HepG2 (cell line): ENCODE data around the gene PARP3. TPM values are rescaled to one million over a fixed set of nuclear protein-coding genes. Genes with fewer than 3 reads are reported as not detected.
"Not testable (repeated sequence)": the region's sequence is repeated elsewhere in the genome, so short reads cannot be mapped to it uniquely, and the experiment has no call there.

Experiments
- ATAC-seq: fragments of 200-7000 bp; cut with Tn5 transposase; 3 replicates; pipeline ENCODE4 v1.9.1; 2020; ENCODE audit warnings: mild to moderate bottlenecking, moderate library complexity
- BruUV-seq: library from RNA; stranded (reverse); fragments of 400-500 nt; replicated peaks from 2 replicates; lab custom pipeline; 2021; lab: Mats Ljungman, UMichigan
- CTCF ChIA-PET: fragments of 300-600 bp; formaldehyde crosslinking; extraction: SDS; loops from one replicate; lab custom pipeline; 2021; ENCODE audit warnings: low total read pairs, inconsistent platforms, low intra/inter-chr PET ratio; lab: Yijun Ruan, JAX
- POLR2A ChIA-PET: fragments of 350-600 bp; sonication (Branson Sonifier 250); formaldehyde crosslinking; loops from one replicate; lab custom pipeline; 2020; ENCODE audit warnings: antibody characterized with exemption, inconsistent platforms; lab: Yijun Ruan, JAX
- DNase-seq: peaks from one replicate; pipeline ENCODE4 v3.0.0-alpha.2; 2015; ENCODE audit warnings: low spot score
- FAIRE-seq: peaks from 3 replicates; lab custom pipeline; 2011; peaks lifted over from hg19 to GRCh38; lab: Jason Lieb, UNC
- H2AFZ ChIP-seq: one replicate; pipeline ENCODE4 v1.6.1; 2011; ENCODE audit warnings: low read length, inconsistent platforms
- H3K27ac ChIP-seq: fragments of 300-600 bp; 3 replicates; pipeline ENCODE4 v1.8.0; 2011; ENCODE audit warnings: mixed run types, mild to moderate bottlenecking, mixed read lengths, low read length, inconsistent platforms; ENCODE audit not compliant: insufficient read depth; ENCODE audit errors: extremely low read length
- H3K27me3 ChIP-seq, 2 experiments: fragments of 200-600 bp in 1 of 2; 2 replicates in 1 of 2; 3 replicates in 1 of 2; pipeline versions ENCODE4 v1.6.0 to v1.8.0; 2011; ENCODE audit warnings: low read length in 2 of 2, mild to moderate bottlenecking in 2 of 2, moderate library complexity in 2 of 2, inconsistent platforms in 1 of 2; ENCODE audit not compliant: insufficient read depth in 2 of 2, control insufficient read depth in 1 of 2
- H3K36me3 ChIP-seq, 2 experiments: fragments of 200-600 bp in 1 of 2; replicated peaks in 1 of 2; 2 replicates in 1 of 2; 3 replicates in 1 of 2; pipeline versions ENCODE4 v1.5.1 to v1.8.0; 2011; ENCODE audit warnings: low read length in 2 of 2, inconsistent platforms in 1 of 2; ENCODE audit not compliant: insufficient read depth in 2 of 2, control insufficient read depth in 1 of 2
- H3K4me1 ChIP-seq: 2 replicates; pipeline ENCODE4 v1.5.1; 2012; ENCODE audit warnings: low read length, inconsistent platforms; ENCODE audit not compliant: insufficient read depth
- H3K4me2 ChIP-seq: 2 replicates; pipeline ENCODE4 v1.6.0; 2011; ENCODE audit warnings: low read depth, low read length, inconsistent platforms
- H3K4me3 ChIP-seq, 3 experiments: fragments of 200-600 bp in 1 of 3; sonication (generic), shearing (Covaris generic) in 1 of 3; replicated peaks in 1 of 3; 2 replicates each; pipeline ENCODE4 v1.5.1; 2011 to 2016; ENCODE audit warnings: low read length in 3 of 3, inconsistent platforms in 2 of 3, low read depth in 2 of 3, mild to moderate bottlenecking in 2 of 3, control low read depth in 1 of 3, mixed read lengths in 1 of 3; ENCODE audit not compliant: insufficient read depth in 1 of 3
- H3K79me2 ChIP-seq: one replicate; pipeline ENCODE4 v1.6.1; 2011; ENCODE audit warnings: low read length, inconsistent platforms; ENCODE audit not compliant: insufficient read depth
- H3K9ac ChIP-seq: 2 replicates; pipeline ENCODE4 v1.6.0; 2011; ENCODE audit warnings: mild to moderate bottlenecking, low read depth, low read length, inconsistent platforms; ENCODE audit not compliant: insufficient read depth
- H3K9me3 ChIP-seq: 2 replicates; pipeline ENCODE4 v1.5.1; 2012; ENCODE audit warnings: mild to moderate bottlenecking, low read length
- H4K20me1 ChIP-seq: 2 replicates; pipeline ENCODE4 v1.6.0; 2011; ENCODE audit warnings: inconsistent platforms, mild to moderate bottlenecking, low read length, moderate library complexity; ENCODE audit not compliant: insufficient read depth
- HOXA7 ChIP-seq: sonication (generic); formaldehyde crosslinking; IDR thresholded peaks from 2 replicates; pipeline ENCODE4 v1.8.1; 2022; ENCODE audit warnings: mild to moderate bottlenecking, missing genetic modification reagents, moderate library complexity
- POLR2G ChIP-seq: fragments of 200-400 bp; formaldehyde crosslinking; IDR thresholded peaks from 2 replicates; pipeline ENCODE4 v1.6.1; 2018; ENCODE audit warnings: mild to moderate bottlenecking, low read depth, low read length, moderate library complexity
- RBFOX2 ChIP-seq: fragments of 200-400 bp; formaldehyde crosslinking; IDR thresholded peaks from 2 replicates; pipeline ENCODE4 v1.6.1; 2017; ENCODE audit warnings: low read depth, mild to moderate bottlenecking, low read length
- TBX2 ChIP-seq: sonication (generic); formaldehyde crosslinking; IDR thresholded peaks from 2 replicates; pipeline ENCODE4 v1.5.0; 2020; ENCODE audit warnings: missing genetic modification reagents, mild to moderate bottlenecking, borderline replicate concordance
- ZNF138 ChIP-seq: sonication (generic); formaldehyde crosslinking; IDR thresholded peaks from 2 replicates; pipeline ENCODE4 v1.5.0; 2020; ENCODE audit warnings: mild to moderate bottlenecking, low read depth, missing genetic modification reagents
- ZNF800 ChIP-seq: sonication (generic); formaldehyde crosslinking; IDR thresholded peaks from 2 replicates; pipeline ENCODE4 v1.4.0; 2020; ENCODE audit warnings: missing genetic modification reagents
- ZNF816 ChIP-seq: sonication (generic); formaldehyde crosslinking; IDR thresholded peaks from 2 replicates; pipeline ENCODE4 v1.8.0; 2022; ENCODE audit warnings: missing genetic modification reagents, mild to moderate bottlenecking, borderline replicate concordance
- WGBS: methylation state at CpG from one replicate; pipeline ENCODE4 v1.1.6; 2017; ENCODE audit warnings: low lambda C conversion rate; 5-methylcytosine and 5-hydroxymethylcytosine counted together
- in situ Hi-C: cut with HindIII; loops from 2 replicates; pipeline ENCODE4 v1.10.0; 2017; ENCODE audit warnings: low pct_unique_long_range_greater_than_20kb; ENCODE audit not compliant: extremely low pct_ligation_motif_present
- intact Hi-C: fragments of 100-400 bp; cut with micrococcal nuclease; formaldehyde crosslinking; loops from one replicate; pipeline ENCODE4 v1.10.0; 2022; ENCODE audit not compliant: unreplicated experiment
- polyA plus RNA-seq, 8 experiments: library from polyadenylated mRNA; depleted of rRNA in 3 of 8; stranded (reverse) in 7 of 8; unstranded in 1 of 8; fragments of >200 nt; fragmentation: Illumina TruSeq in 4 of 8; extraction: Trizol in 4 of 8; gene quantifications; 2 replicates each; pipeline versions ENCODE4 v1.2.1 to v1.2.3, GENCODE V29; 2011 to 2016; ENCODE audit warnings: low read depth in 4 of 8, missing spikeins in 1 of 8, mixed read lengths in 1 of 8; ENCODE audit not compliant: insufficient read depth in 1 of 8
- total RNA-seq, 5 experiments: library from RNA; depleted of rRNA; stranded (reverse); fragments of >200 nt; fragmentation: Illumina TruSeq; extraction: Trizol; gene quantifications; 2 replicates each; pipeline ENCODE4 v1.2.3, GENCODE V29; 2016; ENCODE audit warnings: low read depth in 1 of 5
- TF ChIP-seq, protein P1 (sequence below): sonication (generic); formaldehyde crosslinking; IDR thresholded peaks from 2 replicates; pipeline ENCODE4 v1.5.1; 2020; ENCODE audit warnings: missing genetic modification reagents, mild to moderate bottlenecking, borderline replicate concordance
- TF ChIP-seq, protein P2 (sequence below): sonication (generic); formaldehyde crosslinking; IDR thresholded peaks from 2 replicates; pipeline ENCODE4 v1.5.1; 2020; ENCODE audit warnings: mild to moderate bottlenecking, missing genetic modification reagents, borderline replicate concordance
- TF ChIP-seq, protein P3 (sequence below): sonication (generic); formaldehyde crosslinking; IDR thresholded peaks from 2 replicates; pipeline ENCODE4 v1.4.0; 2020; ENCODE audit warnings: mild to moderate bottlenecking, low read depth, missing genetic modification reagents

Gene PARP3
- total and polyA plus RNA-seq, 2 of the 13 experiments (the other 11 are each of a cell fraction or from before 2014, with no cell fraction given), result 11.2 to 21.5 TPM

DNA sequence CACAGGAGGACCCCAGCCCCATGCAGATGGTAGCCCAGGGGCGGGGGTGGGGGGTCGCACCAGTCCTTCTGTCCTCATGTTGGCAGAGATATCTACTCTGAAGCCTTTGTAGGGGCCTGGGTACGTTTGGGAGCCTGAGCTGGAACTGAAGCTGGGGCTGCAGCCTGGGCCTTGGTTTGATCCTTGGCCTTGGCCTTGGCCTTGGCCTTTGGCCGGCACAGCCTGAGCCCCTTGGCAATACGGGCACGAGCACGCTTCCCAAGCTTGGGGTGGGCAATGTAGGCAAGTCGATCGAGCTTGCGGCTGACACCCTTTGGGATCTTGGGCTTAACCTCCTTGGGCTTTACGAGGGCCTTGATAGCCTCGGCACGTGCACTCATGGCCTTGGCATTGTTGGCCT is 51.5 kb downstream of the PARP3 start:
- in situ Hi-C loops, H3K27ac ChIP-seq, H2AFZ ChIP-seq, FAIRE-seq, H3K9ac ChIP-seq, H3K4me3 ChIP-seq, DNase-seq, H3K27me3 ChIP-seq, CTCF ChIA-PET, ATAC-seq, H4K20me1 ChIP-seq, H3K9me3 ChIP-seq: not testable (repeated sequence)
- Histone ChIP-seq H3K79me2 (peaks cover 21% of the 10 kb centered on the region), H3K4me1 (peaks cover 59% of the 10 kb centered on the region), H3K4me2 (peak overlapping the region; percentile 99; the same call in 1 of the 2 replicates), H3K36me3 (peaks cover 9 to 18% of the 10 kb centered on the region in 2 experiments)
- TSS peak; percentile 65 for BruUV-seq
- WGBS, result 78% methylated on average over 3 of the region's 13 CpGs
- POLR2A ChIA-PET, result interaction anchor here (6.6 to 7.1 kb wide), 2 partner anchors 10 to 52 kb away, joined by 64 to 187 read pairs; partner anchors contain the start of genes ACY1, PARP3 and RRP9
- intact Hi-C loops, result loop anchor here (2.0 kb wide), 1 partner anchor 51 kb away; the partner anchor contains the start of gene PARP3

DNA sequence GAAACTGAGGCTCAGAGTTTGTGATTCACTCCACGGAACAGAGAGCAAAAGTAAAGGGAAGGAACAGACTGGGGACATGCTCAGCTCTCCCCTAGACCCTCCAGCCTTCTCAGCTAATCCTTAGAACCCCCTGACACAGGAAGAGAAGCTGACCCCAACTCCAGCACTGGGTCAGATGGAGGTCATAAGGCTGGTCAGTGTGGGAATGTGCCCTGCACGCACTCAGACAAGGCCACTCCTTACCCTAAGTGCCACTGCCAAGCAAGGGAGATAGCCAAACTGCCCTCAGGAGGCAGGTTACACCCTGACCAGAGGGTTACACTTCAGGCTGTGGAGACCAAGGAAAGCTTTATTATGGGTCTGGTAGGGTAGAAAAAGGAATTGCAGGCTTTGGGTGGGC is 52.4 kb downstream of the PARP3 start:
- ChIA-PET POLR2A (interaction anchor here (1.9 to 7.1 kb wide), 4 partner anchors 11 to 62 kb away, joined by 19 to 187 read pairs (median 55); partner anchors contain the start of genes ABHD14B, ACY1, DUSP7 and PARP3), CTCF (no interaction called here)
- Histone ChIP-seq H2AFZ (no peak overlapping the region), H3K9me3 (no peaks in the 10 kb centered on the region), H3K4me3 (peak overlapping the region; percentile 73 to 90 (median 83)), H3K27ac (peak overlapping the region; percentile 87), H3K27me3 (no peaks in the 10 kb centered on the region; a peak in 1 of 5 replicates), H3K4me2 (peak overlapping the region; percentile 99), H3K36me3 (peaks cover 8 to 18% of the 10 kb centered on the region in 2 experiments), H3K9ac (peak overlapping the region; percentile 95), H3K4me1 (peaks cover 63% of the 10 kb centered on the region), H4K20me1 (peaks cover 3% of the 10 kb centered on the region; the same call in 1 of the 2 replicates), H3K79me2 (peaks cover 21% of the 10 kb centered on the region)
- no peak for DNase-seq
- in situ Hi-C loops (no loop called here), intact Hi-C loops (loop anchor here (2.0 kb wide), 1 partner anchor 52 kb away; the partner anchor contains the start of gene PARP3)
- WGBS, result 65% methylated on average over 2 of the region's 2 CpGs
- BruUV-seq, result no TSS peak
- no peak for ATAC-seq
- FAIRE-seq, result no peak
- TF ChIP-seq ZNF800 (CRISPR knock-in tag), result no peak
- TF ChIP-seq, protein P1, sequence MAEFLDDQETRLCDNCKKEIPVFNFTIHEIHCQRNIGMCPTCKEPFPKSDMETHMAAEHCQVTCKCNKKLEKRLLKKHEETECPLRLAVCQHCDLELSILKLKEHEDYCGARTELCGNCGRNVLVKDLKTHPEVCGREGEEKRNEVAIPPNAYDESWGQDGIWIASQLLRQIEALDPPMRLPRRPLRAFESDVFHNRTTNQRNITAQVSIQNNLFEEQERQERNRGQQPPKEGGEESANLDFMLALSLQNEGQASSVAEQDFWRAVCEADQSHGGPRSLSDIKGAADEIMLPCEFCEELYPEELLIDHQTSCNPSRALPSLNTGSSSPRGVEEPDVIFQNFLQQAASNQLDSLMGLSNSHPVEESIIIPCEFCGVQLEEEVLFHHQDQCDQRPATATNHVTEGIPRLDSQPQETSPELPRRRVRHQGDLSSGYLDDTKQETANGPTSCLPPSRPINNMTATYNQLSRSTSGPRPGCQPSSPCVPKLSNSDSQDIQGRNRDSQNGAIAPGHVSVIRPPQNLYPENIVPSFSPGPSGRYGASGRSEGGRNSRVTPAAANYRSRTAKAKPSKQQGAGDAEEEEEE (CRISPR knock-in tag), result no peak
- TF ChIP-seq POLR2G, result peak; percentile 60; the same call in 1 of the 2 replicates
- TF ChIP-seq ZNF816 (CRISPR knock-in tag), result no peak
- TF ChIP-seq, protein P2, sequence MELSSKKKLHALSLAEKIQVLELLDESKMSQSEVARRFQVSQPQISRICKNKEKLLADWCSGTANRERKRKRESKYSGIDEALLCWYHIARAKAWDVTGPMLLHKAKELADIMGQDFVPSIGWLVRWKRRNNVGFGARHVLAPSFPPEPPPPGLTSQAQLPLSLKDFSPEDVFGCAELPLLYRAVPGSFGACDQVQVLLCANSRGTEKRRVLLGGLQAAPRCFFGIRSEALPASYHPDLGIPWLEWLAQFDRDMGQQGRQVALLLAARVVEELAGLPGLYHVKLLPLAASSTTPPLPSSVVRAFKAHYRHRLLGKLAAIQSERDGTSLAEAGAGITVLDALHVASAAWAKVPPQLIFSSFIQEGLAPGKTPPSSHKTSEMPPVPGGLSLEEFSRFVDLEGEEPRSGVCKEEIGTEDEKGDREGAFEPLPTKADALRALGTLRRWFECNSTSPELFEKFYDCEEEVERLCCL (CRISPR knock-in tag), result no peak
- peak; percentile 43; the same call in 1 of the 2 replicates for TF ChIP-seq TBX2 (CRISPR knock-in tag)
- TF ChIP-seq RBFOX2, result peak; percentile 46; the same call in 1 of the 2 replicates
- TF ChIP-seq, protein P3, sequence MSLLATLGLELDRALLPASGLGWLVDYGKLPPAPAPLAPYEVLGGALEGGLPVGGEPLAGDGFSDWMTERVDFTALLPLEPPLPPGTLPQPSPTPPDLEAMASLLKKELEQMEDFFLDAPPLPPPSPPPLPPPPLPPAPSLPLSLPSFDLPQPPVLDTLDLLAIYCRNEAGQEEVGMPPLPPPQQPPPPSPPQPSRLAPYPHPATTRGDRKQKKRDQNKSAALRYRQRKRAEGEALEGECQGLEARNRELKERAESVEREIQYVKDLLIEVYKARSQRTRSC (CRISPR knock-in tag), result no peak
- no peak for TF ChIP-seq ZNF138 (CRISPR knock-in tag)
- TF ChIP-seq HOXA7 (CRISPR knock-in tag), result no peak
